ENCODE measurements around the gene DNAJC3. TPM values are rescaled to one million over a fixed set of nuclear protein-coding genes. Genes with fewer than 3 reads are reported as not detected.

Gene DNAJC3
- total and polyA plus RNA-seq, 2 of the 8 experiments (the other 6 are each of a cell fraction or from before 2014, with no cell fraction given) = 4.3 to 24.1 TPM

GRCh38 chr13:95643571-95643935, 33.4 kb upstream of the DNAJC3 start:
- Histone ChIP-seq H3K9ac (replicated peaks in 1 of 4; ENCODE audit: extremely low read depth in 1 of 4, low read depth in 3 of 4, low read length in 3 of 4) (peak overlapping the region; percentile 36 to 71 (median 60); a peak in 6 of 7 replicates), H3K27ac (ENCODE audit: low read depth, low read length) (no peak overlapping the region), H2AFZ (ENCODE audit: low read length) (no peak overlapping the region; the same call in 1 of the 2 replicates), H2BK20ac (ENCODE audit: low read length) (no peak overlapping the region), H3K4ac (replicated peaks; ENCODE audit: insufficient read length, low read depth, low read length) (no peak overlapping the region), H4K20me1 (replicated peaks in 1 of 2; ENCODE audit: control insufficient read depth in 1 of 2, insufficient read depth in 2 of 2, low read length in 2 of 2) (peaks cover 2 to 3% of the 10 kb centered on the region in 2 experiments), H3K18ac (ENCODE audit: extremely low read depth, low read length) (peak overlapping the region; percentile 67), H3K23me2 (ENCODE audit: low read depth, low read length) (peaks cover 9% of the 10 kb centered on the region), H3K4me1 (replicated peaks in 1 of 4; ENCODE audit: control insufficient read depth in 3 of 4, insufficient read depth in 4 of 4, low read length in 3 of 4) (peaks cover 3 to 17% (median 7%) of the 10 kb centered on the region in 4 experiments; a peak in 6 of 7 replicates), H2AK5ac (ENCODE audit: low read depth, low read length) (0 out of 2 replicates have a peak overlapping the region, but pooled peaks have one; percentile 4), H2BK5ac (ENCODE audit: low read depth, low read length) (no peak overlapping the region; the same call in 1 of the 2 replicates), H3K56ac (replicated peaks; ENCODE audit: insufficient read length, low read depth, low read length) (no peak overlapping the region), H3K9me3 (ENCODE audit: insufficient read depth in 2 of 2, low read depth in 1 of 2, low read length in 1 of 2) (no peaks in the 10 kb centered on the region), H3K79me2 (ENCODE audit: control insufficient read depth in 1 of 2, insufficient read depth in 2 of 2, low read length in 2 of 2) (no peaks in the 10 kb centered on the region), H3K23ac (ENCODE audit: insufficient read length) (no peak overlapping the region), H3K36me3 (ENCODE audit: control insufficient read depth in 2 of 4, insufficient read depth in 4 of 4, low read length in 3 of 4) (peaks cover 0 to 11% (median 2%) of the 10 kb centered on the region in 4 experiments; a peak in 2 of 8 replicates), H4K5ac (ENCODE audit: insufficient read length, low read depth, low read length) (no peak overlapping the region), H3K27me3 (replicated peaks in 1 of 4; ENCODE audit: control insufficient read depth in 3 of 4, extremely low read depth in 1 of 4, insufficient read depth in 3 of 4, low read length in 3 of 4) (no peaks in the 10 kb centered on the region; a peak in 1 of 7 replicates), H3K4me2 (ENCODE audit: insufficient read depth in 1 of 2, low read depth in 2 of 2, low read length in 2 of 2) (peak overlapping the region; percentile 72 to 94), H2BK120ac (replicated peaks; ENCODE audit: low read depth, low read length) (no peak overlapping the region), H3K79me1 (ENCODE audit: low read depth, low read length) (0 out of 2 replicates have a peak, but pooled peaks cover 2% of the 10 kb centered on the region), H3K4me3 (ENCODE audit: extremely low read depth in 1 of 4, insufficient read depth in 2 of 4, low read depth in 3 of 4, low read length in 4 of 4) (peak overlapping the region; percentile 51 to 84 (median 67)), H3K14ac (ENCODE audit: insufficient read length) (peak overlapping the region; percentile 4), H4K91ac (replicated peaks; ENCODE audit: insufficient read length, low read length) (no peak overlapping the region), H2BK12ac (ENCODE audit: low read depth, low read length) (0 out of 2 replicates have a peak overlapping the region, but pooled peaks have one; percentile 32), H4K8ac (ENCODE audit: extremely low read depth, insufficient read depth, low read length) (peak overlapping the region; percentile 94), H2BK15ac (ENCODE audit: low read length) (no peak overlapping the region)
- WGBS, 2 experiments (ENCODE audit: extremely low coverage in 1 of 2, insufficient coverage in 1 of 2, insufficient read length in 1 of 2, insufficient replicate concordance in 2 of 2, low coverage in 1 of 2, low lambda C conversion rate in 2 of 2, missing lambda C conversion rate in 1 of 2) = 10% methylated on average over 16 of the region's 16 CpGs; no CpG with 5 or more reads in 1 of the 2 experiments
- CTCF ChIA-PET (ENCODE audit: partially characterized antibody) = interaction anchor here (1.1 to 1.6 kb wide), 7 partner anchors 17 to 191 kb away, joined by 3 to 9 read pairs (median 5); no protein-coding TSS in a partner anchor
- FAIRE-seq = no peak
- POLR2A ChIA-PET (ENCODE audit: partially characterized antibody) = interaction anchor here (0.9 to 1.7 kb wide), 8 partner anchors 9 to 190 kb away, joined by 3 to 8 read pairs (median 3); partner anchors contain the start of gene DNAJC3
- DNase-seq (ENCODE audit: low read depth in 1 of 2, low spot score in 2 of 2) = no peak
- TF ChIP-seq ATF2 (IDR thresholded peaks at IDR 0.05; ENCODE audit: low read length) (no peak), RFX5 (IDR thresholded peaks at IDR 0.05; ENCODE audit: borderline replicate concordance, low read depth, low read length) (no peak), POLR2AphosphoS5 (IDR thresholded peaks at IDR 0.05; ENCODE audit: low read depth, low read length) (peak; percentile 49; the same call in 1 of the 2 replicates), POLR2A (IDR thresholded peaks at IDR 0.05; ENCODE audit: control extremely low read depth in 1 of 2, low read depth in 2 of 2, low read length in 2 of 2) (peak in 1 of 2 experiments; percentile 38; a peak in 1 of 3 replicates), ASH2L (IDR thresholded peaks at IDR 0.05; ENCODE audit: low read length) (peak; percentile 9), USF2 (IDR thresholded peaks at IDR 0.05; ENCODE audit: low read length) (no peak), TAF1 (IDR thresholded peaks at IDR 0.05; ENCODE audit: low read depth, low read length) (0 out of 2 replicates have a peak, but pooled peaks have one; percentile 12)
